Mesendoderm (in vitro differentiated cells): Measurements from ENCODE around the gene ALDH1L1.

ENCODE experiments used
- DNase-seq: peaks from one replicate; pipeline ENCODE4 v3.0.0; 2013
- H2AK5ac ChIP-seq: 2 replicates; pipeline ENCODE4 v1.6.1; 2013; ENCODE audit warnings: low read length, inconsistent platforms
- H2BK120ac ChIP-seq: 2 replicates; pipeline ENCODE4 v1.6.1; 2013; ENCODE audit warnings: low read depth, mild to moderate bottlenecking, low read length, moderate library complexity, mixed read lengths
- H2BK15ac ChIP-seq: replicated peaks from 2 replicates; pipeline ENCODE4 v1.6.1; 2013; ENCODE audit warnings: low read depth, mild to moderate bottlenecking, moderate library complexity
- H2BK5ac ChIP-seq: 2 replicates; pipeline ENCODE4 v1.6.1; 2013; ENCODE audit warnings: low read length, inconsistent platforms
- H3K18ac ChIP-seq: 2 replicates; pipeline ENCODE4 v1.6.1; 2013; ENCODE audit warnings: mild to moderate bottlenecking, low read length, mixed read lengths
- H3K23ac ChIP-seq: one replicate; pipeline ENCODE4 v1.6.1; 2013; ENCODE audit warnings: low read length
- H3K27ac ChIP-seq: 2 replicates; pipeline ENCODE4 v1.5.1; 2013; ENCODE audit warnings: low read depth, mild to moderate bottlenecking, inconsistent platforms, low read length, moderate library complexity
- H3K27me3 ChIP-seq: 2 replicates; pipeline ENCODE4 v1.6.1; 2013; ENCODE audit warnings: low read length, control low read depth, mild to moderate bottlenecking, inconsistent platforms; ENCODE audit not compliant: insufficient read depth, poor library complexity
- H3K36me3 ChIP-seq: 2 replicates; pipeline ENCODE4 v1.6.1; 2013; ENCODE audit warnings: low read length, inconsistent platforms; ENCODE audit not compliant: control insufficient read depth, insufficient read depth
- H3K4ac ChIP-seq: one replicate; pipeline ENCODE4 v1.6.1; 2013; ENCODE audit warnings: low read depth, mild to moderate bottlenecking, low read length, moderate library complexity
- H3K4me1 ChIP-seq: 2 replicates; pipeline ENCODE4 v1.6.1; 2013; ENCODE audit warnings: low read depth, low read length, inconsistent platforms; ENCODE audit not compliant: control insufficient read depth
- H3K4me2 ChIP-seq: 2 replicates; pipeline ENCODE4 v1.6.1; 2013; ENCODE audit warnings: low read length
- H3K4me3 ChIP-seq: 2 replicates; pipeline ENCODE4 v1.5.1; 2013; ENCODE audit warnings: mild to moderate bottlenecking, low read length
- H3K56ac ChIP-seq: one replicate; pipeline ENCODE4 v1.6.1; 2013; ENCODE audit warnings: low read length
- H3K79me1 ChIP-seq: 2 replicates; pipeline ENCODE4 v1.6.1; 2013; ENCODE audit warnings: low read length, inconsistent platforms
- H3K79me2 ChIP-seq: 2 replicates; pipeline ENCODE4 v1.6.1; 2013; ENCODE audit warnings: mild to moderate bottlenecking, low read length; ENCODE audit not compliant: control insufficient read depth, insufficient read depth
- H3K9ac ChIP-seq: 2 replicates; pipeline ENCODE4 v1.6.1; 2013; ENCODE audit warnings: low read length, inconsistent platforms
- H4K5ac ChIP-seq: one replicate; pipeline ENCODE4 v1.6.1; 2013; ENCODE audit warnings: low read length
- H4K8ac ChIP-seq: one replicate; pipeline ENCODE4 v1.6.1; 2013; ENCODE audit warnings: low read depth, mild to moderate bottlenecking, control low read depth, low read length, moderate library complexity
- WGBS: extraction: QIAGEN DNeasy Blood & Tissue Kit; methylation state at CpG from one replicate; pipeline ENCODE4 v1.1.7; 2013; ENCODE audit warnings: low lambda C conversion rate, missing lambda C conversion rate; ENCODE audit not compliant: insufficient coverage; ENCODE audit errors: extremely low coverage; 5-methylcytosine and 5-hydroxymethylcytosine counted together

Gene ALDH1L1

GRCh38 chr3:126087552-126088175 is 92.7 kb downstream of the ALDH1L1 start:
- Histone ChIP-seq H3K27ac (no peak overlapping the region), H2AK5ac (no peak overlapping the region), H3K79me2 (no peaks in the 10 kb centered on the region), H3K9ac (no peak overlapping the region), H3K79me1 (no peaks in the 10 kb centered on the region), H3K18ac (no peak overlapping the region), H2BK120ac (no peak overlapping the region), H3K36me3 (no peaks in the 10 kb centered on the region), H4K5ac (no peak overlapping the region), H3K23ac (no peak overlapping the region), H2BK5ac (no peak overlapping the region), H3K27me3 (no peaks in the 10 kb centered on the region), H3K4me3 (no peak overlapping the region), H4K8ac (no peak overlapping the region), H3K4me1 (no peaks in the 10 kb centered on the region), H3K56ac (no peak overlapping the region), H3K4ac (no peak overlapping the region), H3K4me2 (no peak overlapping the region), H2BK15ac (no peak overlapping the region)
- DNase-seq, result peak; percentile 32
- WGBS, result no CpG with 5 or more reads among the region's 1 CpG

- Histone ChIP-seq H4K5ac (no peak overlapping the region), H2BK120ac (no peak overlapping the region), H3K23ac (no peak overlapping the region), H3K18ac (no peak overlapping the region), H3K36me3 (no peaks in the 10 kb centered on the region), H3K79me2 (no peaks in the 10 kb centered on the region), H3K4me3 (no peak overlapping the region), H2AK5ac (no peak overlapping the region), H3K4ac (no peak overlapping the region), H4K8ac (no peak overlapping the region), H2BK15ac (no peak overlapping the region), H3K56ac (no peak overlapping the region), H3K79me1 (no peaks in the 10 kb centered on the region), H3K27ac (no peak overlapping the region), H2BK5ac (no peak overlapping the region), H3K9ac (no peak overlapping the region), H3K4me2 (no peak overlapping the region), H3K27me3 (no peaks in the 10 kb centered on the region), H3K4me1 (no peaks in the 10 kb centered on the region)
- WGBS, result no CpG with 5 or more reads among the region's 2 CpGs
- DNase-seq, result no peak
These were observed 94.5 kb downstream of the ALDH1L1 start for GRCh38 chr3:126085841-126086240.

GRCh38 chr3:126085276-126085675 is 95.1 kb downstream of the ALDH1L1 start:
- Histone ChIP-seq H3K4me3 (no peak overlapping the region), H3K79me1 (no peaks in the 10 kb centered on the region), H3K23ac (no peak overlapping the region), H3K79me2 (no peaks in the 10 kb centered on the region), H3K18ac (no peak overlapping the region), H4K5ac (no peak overlapping the region), H3K9ac (no peak overlapping the region), H3K4ac (no peak overlapping the region), H2BK5ac (no peak overlapping the region), H3K4me1 (no peaks in the 10 kb centered on the region), H3K27me3 (no peaks in the 10 kb centered on the region), H3K56ac (no peak overlapping the region), H2AK5ac (no peak overlapping the region), H2BK15ac (no peak overlapping the region), H3K36me3 (no peaks in the 10 kb centered on the region), H3K4me2 (no peak overlapping the region), H2BK120ac (no peak overlapping the region), H3K27ac (no peak overlapping the region), H4K8ac (no peak overlapping the region)
- no peak for DNase-seq
- no CpG with 5 or more reads among the region's 7 CpGs for WGBS

GRCh38 chr3:126084768-126085180 is 95.6 kb downstream of the ALDH1L1 start:
- Histone ChIP-seq H3K36me3 (no peaks in the 10 kb centered on the region), H3K9ac (no peak overlapping the region), H3K27me3 (no peaks in the 10 kb centered on the region), H3K18ac (no peak overlapping the region), H2BK120ac (no peak overlapping the region), H2BK5ac (no peak overlapping the region), H4K5ac (no peak overlapping the region), H3K27ac (no peak overlapping the region), H3K56ac (no peak overlapping the region), H3K4me3 (no peak overlapping the region), H3K4me2 (no peak overlapping the region), H2BK15ac (no peak overlapping the region), H4K8ac (peak overlapping the region; percentile 93), H3K79me2 (no peaks in the 10 kb centered on the region), H3K23ac (no peak overlapping the region), H2AK5ac (no peak overlapping the region), H3K4me1 (no peaks in the 10 kb centered on the region), H3K79me1 (no peaks in the 10 kb centered on the region), H3K4ac (no peak overlapping the region)
- DNase-seq, result no peak
- no CpG with 5 or more reads among the region's 5 CpGs for WGBS

- Histone ChIP-seq H3K4me1 (no peaks in the 10 kb centered on the region), H2BK15ac (no peak within 1 kb of the TSS), H4K5ac (no peak within 1 kb of the TSS), H3K79me1 (no peaks in the 10 kb centered on the region), H3K23ac (no peak within 1 kb of the TSS), H2AK5ac (no peak within 1 kb of the TSS), H3K4me3 (peak within 1 kb of the TSS; percentile 73), H3K4me2 (peak within 1 kb of the TSS; percentile 89), H4K8ac (peak within 1 kb of the TSS; percentile 99), H3K9ac (peak within 1 kb of the TSS; percentile 92), H3K18ac (peak within 1 kb of the TSS; percentile 100), H2BK120ac (peak within 1 kb of the TSS; percentile 85), H3K56ac (peak within 1 kb of the TSS; percentile 95), H3K27ac (peak within 1 kb of the TSS; percentile 47), H2BK5ac (no peak within 1 kb of the TSS), H3K4ac (no peak within 1 kb of the TSS), H3K27me3 (no peaks in the 10 kb centered on the region), H3K36me3 (no peaks in the 10 kb centered on the region), H3K79me2 (no peaks in the 10 kb centered on the region)
- peak; percentile 86 for DNase-seq
- no CpG with 5 or more reads among the region's 72 CpGs for WGBS
These were observed 96.2 kb downstream of the ALDH1L1 start, which contains the start of gene SLC41A3 for GRCh38 chr3:126083913-126084767. Gene SLC41A3 (minus strand): TSS chr3:126084124. CDS start chr3:126068219, 15,905 bp downstream.
